Stimulated activated CD8-positive, alpha-beta memory T cell treated with anti-CD3 and anti-CD28 coated beads, Interleukin-15, amount 100 ng/mL, for 24 hours (primary cell): ENCODE measurements around the gene PMM1.

Experiments used
- DNase-seq: peaks from one replicate; pipeline ENCODE4 v3.0.0-alpha.2; 2020; ENCODE audit warnings: low read depth

The PMM1 gene

GRCh38 chr22:41537203-41537602, 52.4 kb downstream of the PMM1 start:
- DNase-seq, result no peak

GRCh38 chr22:41535244-41535643, 54.4 kb downstream of the PMM1 start:
- no peak for DNase-seq

- DNase-seq, result no peak
Measured at GRCh38 chr22:41534219-41534618, 55.4 kb downstream of the PMM1 start.

GRCh38 chr22:41532908-41533825, 56.5 kb downstream of the PMM1 start:
- DNase-seq, result peak; percentile 34

GRCh38 chr22:41531715-41532477, 57.7 kb downstream of the PMM1 start:
- no peak for DNase-seq

- no peak for DNase-seq
Measured at GRCh38 chr22:41530890-41531714, 58.5 kb downstream of the PMM1 start.

- no peak for DNase-seq
Measured at GRCh38 chr22:41528938-41529561, 60.6 kb downstream of the PMM1 start.

- DNase-seq, result no peak
Measured at GRCh38 chr22:41528132-41528766, 61.4 kb downstream of the PMM1 start.
